ENCODE results near the gene DCUN1D2.

DCUN1D2 gene

DNA sequence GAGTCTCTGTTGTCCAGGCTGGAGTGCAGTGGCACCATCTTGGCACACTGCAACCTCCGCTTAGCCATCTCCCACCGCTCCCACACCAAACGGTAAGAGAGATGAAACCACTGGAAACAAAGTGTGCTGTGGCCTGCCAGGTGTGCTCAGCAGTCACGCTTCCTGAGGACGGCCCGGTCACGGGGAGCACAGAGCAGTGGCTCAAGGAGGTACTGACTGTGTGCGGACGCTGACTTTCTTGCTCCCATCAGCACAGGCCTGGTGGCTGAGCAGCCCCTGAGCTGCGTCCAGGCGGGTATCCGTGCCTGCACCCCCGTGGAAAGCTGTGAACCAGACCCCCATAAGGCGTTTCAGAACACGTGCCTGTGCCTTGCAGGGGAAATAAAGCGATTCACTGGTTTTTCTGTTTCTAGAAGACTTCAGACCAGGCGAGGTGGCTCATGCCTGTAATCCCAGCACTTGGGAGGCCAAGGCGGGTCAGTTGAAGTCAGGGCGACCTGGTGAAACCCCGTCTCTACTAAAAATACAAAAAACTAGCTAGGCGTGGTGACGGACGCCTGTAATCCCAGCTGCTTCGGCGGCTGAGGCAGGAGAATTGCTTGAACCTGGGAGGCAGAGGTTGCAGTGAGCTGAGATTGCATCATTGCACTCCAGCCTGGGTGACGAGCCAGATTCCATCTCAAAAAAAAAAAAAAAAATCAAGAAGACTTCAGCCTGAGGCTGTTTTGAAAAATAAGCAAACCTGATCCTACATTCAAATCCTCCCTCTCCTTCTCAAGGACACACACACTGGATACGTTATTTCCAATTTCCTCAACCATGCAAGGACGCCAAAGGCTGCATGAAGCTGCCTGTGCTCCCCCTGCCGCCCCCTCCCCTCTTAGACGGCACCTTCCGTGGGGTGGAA is 62.7 kb downstream of the DCUN1D2 start:
- in situ Hi-C loops (cut with MboI; ENCODE audit: low sequenced_read_pairs): no loop called here

DNA sequence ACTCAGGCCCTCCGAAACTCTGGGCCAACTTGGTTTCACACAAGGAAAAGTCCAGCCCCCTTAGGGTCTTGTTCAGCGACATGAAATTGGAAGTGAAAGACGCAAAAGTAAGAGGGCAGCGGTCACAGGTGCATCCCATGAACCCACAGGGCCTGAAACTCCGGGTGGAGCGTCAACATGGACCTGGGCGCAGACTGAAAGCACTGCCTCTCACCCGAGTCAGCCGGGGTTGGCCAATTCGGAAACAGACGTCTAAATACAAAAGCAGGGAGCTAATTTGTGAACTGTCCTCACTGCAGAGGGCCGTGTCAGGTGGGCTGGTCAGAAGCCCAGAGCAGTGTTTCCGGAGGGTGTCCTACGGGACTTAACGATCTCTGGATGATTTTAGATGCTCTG is 63.9 kb downstream of the DCUN1D2 start:
- in situ Hi-C loops (cut with MboI; ENCODE audit: low sequenced_read_pairs): no loop called here

DNA sequence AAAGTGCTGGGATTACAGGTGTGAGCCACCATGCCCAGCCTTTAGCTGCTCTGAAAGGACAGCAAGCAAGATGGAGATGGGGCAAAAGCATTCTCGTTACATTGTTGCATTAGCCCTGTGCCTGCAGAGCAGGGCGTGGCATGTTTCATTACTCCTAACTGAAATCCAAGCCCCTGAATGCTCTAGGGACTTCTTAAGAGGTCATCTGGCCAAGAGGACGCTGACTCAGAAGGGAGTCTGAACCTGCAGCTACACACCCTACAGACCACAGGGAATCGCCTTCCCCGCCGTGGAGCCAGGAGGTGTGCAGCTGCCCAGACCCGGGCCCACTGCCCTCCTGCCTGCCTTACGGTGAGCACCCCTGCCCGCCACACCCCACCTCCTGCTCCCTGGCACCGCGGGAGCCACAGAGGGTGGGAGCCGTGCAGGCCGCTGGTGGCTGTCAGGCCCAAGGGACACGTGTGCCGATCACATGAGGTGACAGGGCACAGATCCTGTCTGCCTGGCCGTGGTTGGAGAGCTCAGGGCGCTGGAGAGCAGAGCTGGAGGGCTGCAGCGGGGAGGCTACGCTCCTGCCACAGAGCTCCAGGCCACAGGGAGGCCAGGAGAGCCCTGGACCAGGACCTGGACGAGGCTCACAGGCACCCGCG is 64.4 kb downstream of the DCUN1D2 start:
- in situ Hi-C loops (cut with MboI; ENCODE audit: low sequenced_read_pairs): no loop called here

DNA sequence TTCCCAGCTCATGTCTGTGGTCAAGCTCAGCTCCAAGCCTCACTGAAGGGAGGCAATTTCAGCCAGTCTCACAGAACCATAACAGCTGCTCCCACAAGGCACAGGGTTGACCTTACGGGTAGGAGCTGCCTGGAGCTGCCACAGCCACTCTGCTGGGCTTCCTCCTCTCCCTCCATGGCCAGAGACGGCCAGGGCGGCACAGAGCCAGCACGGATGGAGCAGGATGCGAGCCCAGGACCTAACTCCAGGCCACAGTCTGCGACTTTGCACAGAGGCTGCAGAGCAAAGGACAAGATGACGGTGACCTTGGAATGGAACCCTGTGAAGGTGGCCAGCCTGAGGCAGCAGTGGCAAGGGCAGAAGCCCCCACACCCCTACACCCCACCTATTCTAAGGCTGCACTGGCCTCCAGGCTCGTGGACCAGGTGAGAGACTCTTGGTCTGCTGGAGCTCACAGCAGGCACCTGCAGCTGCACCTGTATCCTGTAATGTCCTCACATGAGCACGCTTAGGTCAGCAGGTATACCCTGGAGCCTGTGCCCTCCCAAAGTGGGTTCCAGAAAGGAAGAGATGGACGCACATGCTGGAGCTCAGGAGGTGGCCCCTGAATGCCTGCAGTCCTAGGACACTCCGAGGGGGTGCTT is 66.9 kb downstream of the DCUN1D2 start:
- in situ Hi-C loops (cut with MboI; ENCODE audit: low sequenced_read_pairs): no loop called here

DNA sequence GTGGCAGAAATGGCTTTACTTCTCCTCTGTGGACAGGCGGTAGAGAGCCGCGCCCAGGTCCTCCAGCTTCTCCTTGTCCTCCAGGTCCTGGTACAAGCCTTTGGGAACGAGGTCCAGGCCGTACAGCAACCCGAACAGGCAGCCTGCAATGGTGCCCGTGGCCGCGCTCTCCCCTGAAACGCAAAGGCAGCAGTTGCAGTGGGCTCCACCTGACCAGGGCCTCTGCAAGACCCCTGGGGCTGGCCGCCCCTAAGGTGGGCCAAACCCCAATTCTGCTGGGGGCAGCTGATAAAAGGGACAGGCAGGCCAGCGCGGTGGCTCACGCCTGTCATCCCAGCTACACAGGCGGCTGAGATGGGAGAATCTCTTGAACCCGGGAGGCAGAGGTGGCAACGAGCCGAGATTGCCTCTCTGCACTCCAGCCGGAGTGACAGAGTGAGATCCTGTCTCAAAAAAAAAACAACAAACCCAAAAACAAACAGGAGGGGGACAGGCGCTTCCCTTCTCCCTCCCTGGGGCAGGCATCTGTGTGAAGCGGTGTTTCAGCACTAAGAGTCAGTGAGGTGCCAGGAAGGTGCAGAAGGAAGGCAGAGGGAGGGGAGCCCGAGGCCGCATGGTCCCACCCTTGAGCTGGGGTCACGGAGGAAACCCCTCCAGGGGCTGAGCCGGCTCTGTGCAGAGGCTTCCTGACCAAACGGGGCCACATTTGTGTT is 67.5 kb downstream of the DCUN1D2 start:
- in situ Hi-C loops (cut with MboI; ENCODE audit: low sequenced_read_pairs): no loop called here

DNA sequence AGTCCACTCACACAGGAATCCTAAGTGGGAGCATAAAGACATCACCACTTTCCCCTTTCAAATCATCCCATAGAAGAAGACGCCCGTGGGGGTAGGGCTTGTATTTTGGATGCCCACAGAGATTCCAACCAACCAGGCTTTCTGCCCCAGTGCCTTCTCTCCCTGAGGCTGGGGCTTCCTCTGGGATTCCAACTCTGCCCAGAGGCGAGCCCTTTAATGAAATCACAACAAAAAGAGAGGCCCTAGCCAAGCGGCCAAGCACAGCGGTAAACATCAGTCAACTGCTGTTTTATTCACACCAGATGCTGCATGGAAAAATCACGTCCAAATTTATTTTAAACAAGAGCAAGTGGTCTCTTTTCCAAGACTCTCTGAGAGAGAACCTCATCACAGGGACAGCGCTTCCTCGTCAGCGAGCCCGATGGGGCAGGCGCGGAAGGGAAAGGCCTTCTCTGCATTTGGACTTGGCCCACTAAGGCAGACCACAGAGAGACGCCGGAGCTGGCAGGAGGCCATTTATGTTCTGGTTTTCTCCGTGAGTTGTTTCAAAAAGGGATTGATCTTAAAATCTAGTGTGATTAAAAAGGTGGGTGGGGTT is 68.7 kb downstream of the DCUN1D2 start:
- in situ Hi-C loops (cut with MboI; ENCODE audit: low sequenced_read_pairs): no loop called here

DNA sequence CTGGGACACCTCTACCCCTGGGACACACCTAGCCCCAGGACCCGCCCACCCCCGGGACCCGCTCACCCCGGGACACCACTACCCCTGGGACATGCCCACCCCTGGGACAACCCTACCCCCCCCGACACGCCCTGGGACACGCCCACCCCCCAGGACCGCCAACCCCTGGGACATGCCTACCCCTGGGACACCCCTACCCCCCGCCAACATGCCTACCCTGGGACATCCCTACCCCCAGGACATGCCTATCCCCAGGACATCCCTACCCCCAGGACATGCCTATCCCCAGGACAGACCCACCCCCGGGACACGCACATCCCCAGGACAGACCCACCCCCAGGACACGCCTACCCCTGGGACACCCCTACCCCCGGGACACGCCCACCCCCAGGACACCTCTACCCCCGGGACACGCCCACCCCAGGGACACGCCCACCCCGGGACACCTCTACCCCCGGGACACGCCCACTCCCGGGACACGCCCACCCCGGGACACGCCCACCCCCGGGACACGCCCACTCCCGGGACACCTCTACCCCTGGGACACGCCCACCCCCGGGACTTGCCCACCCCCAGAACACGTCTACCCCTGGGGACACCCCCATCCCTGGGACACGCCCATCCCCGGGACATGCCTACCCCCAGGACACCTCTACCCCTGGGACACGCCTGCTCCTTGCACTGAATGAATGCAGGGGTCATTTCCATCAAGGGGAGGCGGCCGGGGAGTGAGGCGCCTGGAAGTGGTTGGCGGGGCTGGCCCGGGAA is 69.5 kb downstream of the DCUN1D2 start:
- in situ Hi-C loops (cut with MboI; ENCODE audit: low sequenced_read_pairs): no loop called here

DNA sequence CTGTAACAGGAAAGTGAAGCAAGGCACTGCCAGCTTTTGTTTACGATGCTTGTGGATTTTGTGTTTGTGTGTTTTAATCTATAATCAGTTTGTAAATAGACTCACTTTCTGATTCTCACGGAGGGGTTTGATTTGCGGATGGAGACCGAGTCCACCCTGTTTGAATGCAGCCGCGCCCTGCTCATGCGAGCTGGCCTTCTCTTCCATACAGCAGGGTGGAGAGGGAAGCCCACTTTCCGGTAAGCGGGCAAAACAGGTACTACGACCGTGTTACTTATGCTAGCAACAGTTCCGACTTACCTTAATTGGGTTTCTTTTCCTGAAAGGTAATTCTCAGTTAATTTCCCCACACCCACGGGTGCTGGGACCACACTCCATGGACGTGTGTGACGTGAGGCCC is 70.3 kb downstream of the DCUN1D2 start:
- in situ Hi-C loops (cut with MboI; ENCODE audit: low sequenced_read_pairs): no loop called here

DNA sequence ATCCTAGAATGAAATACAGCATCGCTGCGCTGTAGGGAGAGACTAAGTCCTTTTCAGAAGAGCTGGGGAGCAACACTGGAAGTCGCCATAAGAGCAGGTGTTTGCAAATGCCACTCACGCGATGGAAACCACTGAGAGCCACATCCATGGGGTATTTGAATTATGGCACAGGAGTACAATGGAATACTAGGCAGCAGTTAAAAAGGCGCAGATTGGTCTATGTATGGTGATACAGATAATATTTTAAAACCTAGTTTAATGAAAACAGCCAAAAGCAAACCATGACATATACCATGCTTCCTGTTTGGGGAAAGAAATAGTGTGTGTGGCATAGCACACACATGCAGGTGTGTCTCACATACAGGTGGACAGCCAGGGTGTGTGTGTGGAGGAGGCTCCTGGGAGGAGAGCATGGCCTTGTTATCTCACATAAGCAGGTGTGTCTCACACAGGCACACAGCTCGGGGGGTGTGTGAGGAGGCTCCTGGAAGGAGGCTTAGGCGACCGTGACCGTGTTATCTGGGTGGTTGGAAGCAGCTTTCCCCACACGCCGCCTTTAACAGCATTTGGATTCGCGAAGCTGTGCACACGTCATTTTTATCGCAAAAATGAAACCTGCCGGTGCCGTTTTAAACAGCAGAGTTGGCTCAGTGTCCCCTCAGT is 70.8 kb downstream of the DCUN1D2 start:
- in situ Hi-C loops (cut with MboI; ENCODE audit: low sequenced_read_pairs): no loop called here

DNA sequence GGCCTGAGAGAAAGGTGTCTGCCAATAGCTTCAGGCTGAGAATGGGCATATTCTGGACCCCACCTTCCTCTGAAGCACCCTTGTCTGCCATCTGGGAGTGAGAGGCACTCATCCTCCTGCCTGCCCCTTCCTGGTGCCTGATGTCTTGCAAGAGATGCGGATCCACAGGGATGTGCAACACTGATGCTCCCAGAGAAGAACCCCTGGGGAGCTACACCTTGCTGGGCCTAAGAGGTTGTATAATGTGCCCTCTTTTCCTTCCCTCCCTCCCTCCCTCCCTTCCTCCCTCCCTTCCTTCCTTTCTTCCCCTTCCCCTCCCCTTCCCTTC is 71.8 kb downstream of the DCUN1D2 start:
- in situ Hi-C loops (cut with MboI; ENCODE audit: low sequenced_read_pairs): no loop called here

DNA sequence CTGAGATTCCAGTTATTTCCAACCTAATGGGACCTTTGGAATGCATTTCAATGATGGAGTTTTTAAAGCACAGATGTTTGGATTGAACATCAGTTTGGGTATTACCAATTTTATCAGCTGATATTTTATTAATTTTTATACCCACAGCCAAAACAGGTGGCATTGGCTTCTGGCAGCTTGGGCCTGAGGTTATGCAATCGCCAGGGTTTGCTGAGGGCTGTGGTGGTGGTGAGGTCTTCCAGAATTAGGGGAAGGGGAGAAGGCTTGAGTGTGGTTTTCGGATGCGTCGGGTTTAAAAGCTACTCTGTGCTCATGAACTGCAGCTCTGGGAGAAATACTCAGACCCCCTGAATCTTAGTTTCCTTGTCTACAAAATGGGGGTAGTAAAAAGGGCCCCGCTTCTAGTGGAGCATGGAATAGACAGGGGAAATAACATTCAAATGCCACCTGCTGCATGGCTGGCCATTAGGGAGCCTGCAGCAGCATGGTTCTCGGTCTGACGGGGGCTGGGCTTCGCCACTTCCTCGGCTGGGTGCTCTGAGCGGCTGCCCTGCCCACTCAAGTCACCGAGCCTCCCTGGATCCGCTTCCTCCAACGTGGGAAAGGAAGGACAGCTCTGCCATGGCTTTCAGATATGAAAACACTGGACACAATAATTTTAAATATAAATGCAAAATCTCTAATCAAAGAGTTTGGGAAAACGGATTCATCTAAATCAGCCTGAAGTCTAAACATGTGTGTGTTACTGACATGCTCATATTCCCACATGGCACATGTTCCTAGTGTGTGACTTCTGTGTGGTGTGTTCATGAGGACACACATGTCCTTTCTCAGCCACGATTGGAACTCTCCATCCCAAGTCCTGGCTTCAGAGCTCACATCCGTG is 72.4 kb downstream of the DCUN1D2 start:
- in situ Hi-C loops (cut with MboI; ENCODE audit: low sequenced_read_pairs): no loop called here

DNA sequence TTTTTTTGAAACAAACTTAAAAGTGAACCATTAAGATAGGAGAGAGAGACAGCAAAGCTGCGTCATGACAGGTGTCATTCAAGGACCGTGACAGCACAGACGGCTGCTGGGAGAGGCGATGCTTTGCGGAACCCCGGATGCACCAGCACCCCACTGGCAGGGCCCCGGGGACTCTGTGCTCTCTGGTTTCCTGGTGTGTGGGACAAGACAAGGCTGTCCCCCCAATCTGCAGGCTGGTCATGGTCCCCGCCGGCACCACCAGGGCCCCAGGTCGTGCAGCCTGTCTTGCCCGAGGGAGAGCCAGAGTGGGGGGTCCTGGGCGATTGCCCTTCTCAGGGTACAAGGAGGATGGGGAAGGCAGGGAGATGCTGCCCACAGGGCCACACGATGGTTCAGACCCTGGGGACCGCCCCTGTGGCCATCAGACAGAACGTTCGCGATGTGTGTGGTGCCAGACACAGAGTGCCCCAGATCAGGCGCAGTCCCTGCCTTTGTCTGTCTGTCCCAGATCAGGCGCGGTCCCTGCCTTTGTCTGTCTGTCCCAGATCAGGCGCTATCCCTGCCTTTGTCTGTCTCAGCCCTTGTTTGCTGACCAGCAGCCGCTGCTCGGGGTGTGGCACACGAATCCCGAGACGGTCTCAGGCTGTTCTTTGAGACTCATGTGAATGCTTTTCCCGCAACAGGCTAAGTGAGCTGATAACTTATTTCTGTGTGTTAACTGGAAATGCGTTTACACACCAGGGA is 73.3 kb downstream of the DCUN1D2 start:
- in situ Hi-C loops (cut with MboI; ENCODE audit: low sequenced_read_pairs): no loop called here

DNA sequence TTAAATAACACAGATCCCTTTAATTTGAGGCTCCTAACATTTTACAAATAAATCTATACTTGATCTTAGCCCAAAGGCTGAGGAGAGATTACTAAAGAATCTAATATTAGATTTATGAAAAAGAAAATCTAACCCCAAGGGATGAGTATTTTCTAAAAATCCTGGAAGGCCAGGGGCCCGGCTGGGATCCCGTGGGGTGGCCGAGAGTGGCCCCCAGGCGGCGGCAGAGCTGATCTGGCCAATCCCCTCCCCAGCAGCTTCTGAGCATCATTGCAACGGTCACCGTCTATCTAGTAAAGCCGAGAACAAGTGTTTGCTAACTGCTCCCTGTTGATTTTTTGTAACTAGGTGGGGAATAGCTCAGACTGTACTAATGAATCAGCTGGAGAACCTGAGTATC is 74.7 kb downstream of the DCUN1D2 start:
- in situ Hi-C loops (cut with MboI; ENCODE audit: low sequenced_read_pairs): no loop called here

DNA sequence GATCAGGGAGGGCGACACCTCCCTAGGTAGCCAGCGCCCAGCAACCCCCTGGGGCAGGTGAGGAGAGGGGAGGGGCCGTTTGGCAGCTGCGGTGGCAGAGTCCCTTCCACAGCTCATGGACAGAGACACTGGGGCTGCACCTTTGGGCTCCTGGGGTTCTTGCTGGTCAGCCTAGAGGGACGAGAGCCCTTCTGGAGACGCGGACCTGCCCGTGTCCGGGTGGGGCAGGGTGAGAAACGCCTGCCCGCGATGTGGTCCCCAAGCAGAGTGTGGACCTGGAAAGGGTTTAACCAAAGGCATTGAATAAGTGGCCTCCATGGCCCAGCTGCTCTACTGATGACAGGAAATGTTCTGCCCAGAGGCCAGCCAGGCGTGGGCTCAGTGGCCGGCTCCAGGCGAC is 75.5 kb downstream of the DCUN1D2 start:
- in situ Hi-C loops (cut with MboI; ENCODE audit: low sequenced_read_pairs): no loop called here

DNA sequence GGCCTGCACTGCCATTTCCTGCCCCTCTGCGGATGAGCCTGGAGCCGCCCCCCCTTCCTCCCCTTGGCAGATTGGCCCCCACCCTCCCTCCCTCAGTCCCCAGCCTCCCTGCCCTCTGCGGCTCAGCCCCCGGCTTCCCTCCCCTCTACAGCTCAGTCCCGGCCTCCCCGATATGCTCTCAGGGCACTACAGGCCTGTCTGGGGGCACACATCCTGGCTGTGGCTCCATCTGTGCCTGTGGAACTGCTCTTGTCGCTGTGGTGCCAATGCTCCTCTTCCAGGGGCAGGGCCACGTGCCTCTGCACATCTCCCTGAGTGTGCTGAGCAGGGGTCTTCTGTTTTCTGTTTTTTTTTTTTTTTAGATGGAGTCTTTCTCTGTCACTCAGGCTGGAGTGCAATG is 76.2 kb downstream of the DCUN1D2 start:
- in situ Hi-C loops (cut with MboI; ENCODE audit: low sequenced_read_pairs): no loop called here

DNA sequence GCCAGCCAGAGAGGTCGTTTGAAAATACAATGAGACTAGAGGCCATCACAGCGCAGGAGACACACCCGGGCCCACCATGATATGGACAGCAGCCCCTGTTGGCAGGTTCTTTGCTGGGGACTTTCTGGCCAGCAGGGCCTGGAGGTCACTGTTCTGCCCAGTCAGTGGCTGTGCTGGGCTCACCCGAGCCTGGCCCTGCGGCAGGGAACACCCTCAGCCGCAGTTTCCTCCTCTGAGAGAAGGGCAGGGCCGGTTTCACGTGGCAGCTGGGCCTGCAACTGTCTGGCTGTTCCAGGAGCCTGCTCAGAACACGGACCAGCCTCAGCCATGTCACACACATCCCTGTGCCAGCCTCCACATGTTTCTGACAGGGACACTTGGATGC is 76.6 kb downstream of the DCUN1D2 start:
- in situ Hi-C loops (cut with MboI; ENCODE audit: low sequenced_read_pairs): no loop called here

DNA sequence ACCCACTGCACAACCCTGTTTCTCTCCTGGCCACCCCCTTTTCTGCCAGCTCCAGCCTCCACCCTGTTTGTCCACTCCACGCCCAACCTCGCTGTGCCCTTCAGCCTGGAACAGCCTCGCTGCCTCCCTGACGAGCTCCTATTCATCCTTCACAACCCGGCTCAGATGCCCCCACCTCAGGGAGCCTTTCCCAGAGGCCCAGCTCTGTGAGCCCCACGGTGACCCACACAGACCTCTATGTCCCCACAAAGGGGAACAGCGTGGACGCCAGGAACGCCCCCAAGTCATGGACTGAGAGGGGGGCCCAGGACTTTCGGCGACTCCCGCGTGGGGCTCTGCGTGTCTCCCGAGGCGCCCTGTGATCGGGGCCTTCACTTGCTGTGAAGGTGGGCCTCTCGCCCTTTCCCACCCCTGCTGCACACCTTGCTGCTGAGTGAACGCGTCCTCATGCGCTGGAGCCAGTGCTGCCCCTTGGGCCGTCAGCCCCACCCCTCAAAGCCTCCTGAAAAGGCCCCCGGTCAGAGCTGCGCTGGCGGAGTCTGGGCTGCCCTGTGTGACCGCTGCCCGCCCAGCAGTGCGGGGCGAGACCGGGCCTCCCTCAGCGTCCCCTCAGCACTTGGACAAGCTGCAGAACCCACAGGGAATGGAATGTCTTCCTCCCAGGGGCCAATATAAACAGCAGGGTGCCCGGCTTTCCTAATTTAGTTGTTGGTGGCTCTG is 77.2 kb downstream of the DCUN1D2 start:
- in situ Hi-C loops (cut with MboI; ENCODE audit: low sequenced_read_pairs): no loop called here

DNA sequence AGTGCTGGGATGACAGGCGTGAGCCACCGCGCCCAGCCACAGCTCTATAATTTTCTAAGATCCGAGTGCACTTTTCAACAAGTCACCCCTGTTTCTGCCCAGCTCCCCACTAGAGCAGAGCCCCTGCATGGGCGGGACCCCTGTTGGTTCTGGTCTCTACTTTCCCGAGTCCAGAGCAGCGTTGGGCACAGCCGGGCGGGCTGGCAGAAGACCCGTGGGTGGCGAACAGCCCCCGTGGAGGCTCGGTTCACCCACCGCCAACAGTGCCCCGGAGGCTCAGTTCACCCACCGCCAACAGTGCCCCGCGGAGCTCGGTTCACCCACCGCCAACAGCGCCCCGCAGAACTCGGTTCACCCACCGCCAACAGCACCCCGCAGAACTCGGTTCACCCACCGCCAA is 78.1 kb downstream of the DCUN1D2 start:
- in situ Hi-C loops (cut with MboI; ENCODE audit: low sequenced_read_pairs): no loop called here

Data from HL-60/S4 (cell line).